ENCODE data around the gene EIF3J.
A peak's percentile ranks its signal among the peaks of the same experiment; 100 is the strongest.

Gene EIF3J, protein sequence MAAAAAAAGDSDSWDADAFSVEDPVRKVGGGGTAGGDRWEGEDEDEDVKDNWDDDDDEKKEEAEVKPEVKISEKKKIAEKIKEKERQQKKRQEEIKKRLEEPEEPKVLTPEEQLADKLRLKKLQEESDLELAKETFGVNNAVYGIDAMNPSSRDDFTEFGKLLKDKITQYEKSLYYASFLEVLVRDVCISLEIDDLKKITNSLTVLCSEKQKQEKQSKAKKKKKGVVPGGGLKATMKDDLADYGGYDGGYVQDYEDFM

DNA sequence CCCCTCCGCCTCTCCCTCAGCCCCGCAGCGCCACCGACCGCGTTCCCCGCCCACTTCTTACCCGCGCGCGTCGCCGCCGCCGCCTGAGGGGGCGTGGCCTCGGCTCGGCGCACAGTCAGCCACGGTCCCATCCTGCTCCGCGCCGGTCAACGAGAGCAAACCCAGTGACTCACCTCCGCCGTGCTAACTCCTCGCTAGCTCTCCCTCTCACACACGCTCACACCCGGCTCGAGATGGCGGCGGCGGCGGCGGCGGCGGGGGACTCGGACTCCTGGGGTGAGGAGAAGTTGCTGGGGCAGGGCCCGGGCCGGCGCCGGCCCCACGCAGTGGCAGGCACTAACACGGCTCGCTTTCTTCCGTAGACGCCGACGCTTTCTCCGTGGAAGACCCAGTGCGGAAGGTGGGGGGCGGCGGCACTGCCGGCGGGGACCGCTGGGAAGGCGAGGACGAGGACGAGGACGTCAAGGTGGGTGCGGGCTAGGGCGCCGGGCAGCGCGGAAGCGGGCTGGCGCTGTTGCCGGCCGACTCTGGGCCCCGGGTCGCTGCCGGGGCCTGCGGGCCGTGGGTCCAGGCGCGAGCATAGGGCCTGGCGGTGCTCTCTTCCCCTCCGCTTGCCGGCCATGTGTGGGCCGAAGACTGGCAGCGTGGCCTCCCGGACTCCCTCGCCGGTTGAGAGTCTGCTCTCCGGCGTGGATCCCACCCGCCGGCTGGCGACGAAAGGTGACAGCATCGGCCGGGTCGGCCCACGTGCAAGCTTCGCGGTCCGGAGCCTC lies at the start of gene EIF3J:
EIF3J (plus strand) TSS at position 186 of the 773 bp plus-strand sequence; CDS start at position 234, 48 bp downstream.
- peaks cover 45% of the 10 kb centered on the region for H4K20me1 ChIP-seq
- peak within 1 kb of the TSS; percentile 96 for H3K27ac ChIP-seq
- no peak for TF ChIP-seq Cebpa-rat (IDR thresholded peaks at IDR 0.05)
- peak within 1 kb of the TSS; percentile 99 for H3K4me3 ChIP-seq
- H3K9me3 ChIP-seq, result no peaks in the 10 kb centered on the region
- peak within 1 kb of the TSS; percentile 98 for H3K9ac ChIP-seq
- peaks cover 25% of the 10 kb centered on the region for H3K4me1 ChIP-seq
- H3K4me2 ChIP-seq, result peak within 1 kb of the TSS; percentile 96
- H3K27me3 ChIP-seq, result no peaks in the 10 kb centered on the region
- H3K36me3 ChIP-seq, result peaks cover 24% of the 10 kb centered on the region

DNA sequence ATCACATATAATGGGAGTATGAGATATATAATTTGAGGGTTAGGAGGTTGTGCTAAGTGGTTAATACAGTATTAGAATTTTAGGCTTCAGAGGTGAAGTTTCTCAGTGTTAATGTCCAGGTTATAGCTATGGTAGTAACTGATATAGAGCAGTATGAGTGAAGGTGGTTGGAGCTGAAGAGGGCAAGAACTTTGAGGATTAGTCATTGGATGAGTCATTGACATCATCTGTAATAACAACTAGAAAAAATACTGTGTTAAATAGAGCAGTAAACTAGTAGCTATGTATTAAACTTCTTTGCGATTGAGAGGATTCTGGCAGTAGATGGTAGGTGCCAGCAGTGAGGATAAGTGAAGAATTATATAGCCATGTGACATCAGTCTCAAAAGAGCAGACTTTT lies 47.5 kb upstream of the EIF3J start:
- peaks cover 90% of the 10 kb centered on the region for H3K36me3 ChIP-seq
- H3K9ac ChIP-seq, result no peak overlapping the region
- H3K4me1 ChIP-seq, result no peaks in the 10 kb centered on the region
- no peaks in the 10 kb centered on the region for H3K27me3 ChIP-seq
- TF ChIP-seq Cebpa-rat (IDR thresholded peaks at IDR 0.05), result no peak
- no peak overlapping the region for H3K4me3 ChIP-seq
- no peaks in the 10 kb centered on the region for H3K9me3 ChIP-seq
- no peak overlapping the region for H3K27ac ChIP-seq
- no peak overlapping the region for H3K4me2 ChIP-seq
- peaks cover 42% of the 10 kb centered on the region for H4K20me1 ChIP-seq

DNA sequence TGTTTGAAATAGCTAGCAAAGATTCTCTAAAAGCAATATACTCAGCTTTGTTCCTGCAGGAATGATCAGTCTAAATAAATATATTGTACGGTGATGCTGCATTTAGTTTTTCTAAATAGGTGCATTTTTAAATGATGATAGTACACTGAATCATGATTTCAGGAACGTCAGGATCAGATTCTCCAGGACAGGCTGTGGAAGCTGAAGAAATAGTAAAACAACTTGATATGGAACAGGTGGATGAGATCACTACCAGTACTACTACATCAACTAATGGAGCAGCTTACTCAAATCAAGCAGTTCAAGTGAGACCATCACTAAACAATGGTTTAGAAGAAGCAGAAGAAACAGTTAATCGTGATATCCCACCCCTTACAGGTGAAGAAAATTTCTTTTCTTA lies 46.3 kb upstream of the EIF3J start:
- no peak for TF ChIP-seq Cebpa-rat (IDR thresholded peaks at IDR 0.05)
- H3K9me3 ChIP-seq, result no peaks in the 10 kb centered on the region
- no peak overlapping the region for H3K9ac ChIP-seq
- no peak overlapping the region for H3K4me3 ChIP-seq
- H3K4me1 ChIP-seq, result no peaks in the 10 kb centered on the region
- peaks cover 92% of the 10 kb centered on the region for H3K36me3 ChIP-seq
- no peak overlapping the region for H3K4me2 ChIP-seq
- H4K20me1 ChIP-seq, result peaks cover 41% of the 10 kb centered on the region
- H3K27ac ChIP-seq, result no peak overlapping the region
- H3K27me3 ChIP-seq, result no peaks in the 10 kb centered on the region

DNA sequence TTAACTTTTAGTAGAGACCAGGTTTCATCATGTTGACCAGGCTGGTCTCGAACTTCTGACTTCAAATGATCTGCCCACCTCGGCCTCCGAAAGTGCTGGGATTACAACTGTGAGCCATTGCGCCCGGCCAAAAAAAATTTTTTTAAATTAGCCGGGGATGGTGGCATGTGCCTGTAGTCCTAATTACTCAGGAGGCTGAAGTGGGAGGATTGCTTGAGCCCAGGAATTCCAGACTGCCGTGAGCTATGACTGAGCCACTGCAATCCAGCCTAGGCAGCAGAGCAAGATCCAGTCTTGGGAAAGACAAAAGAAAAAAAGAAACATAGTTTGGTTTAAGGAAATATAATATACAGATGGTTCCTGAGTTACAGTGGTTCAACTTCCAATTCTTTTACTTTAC lies 44.9 kb upstream of the EIF3J start:
- H3K27ac ChIP-seq, result no peak overlapping the region
- H3K4me2 ChIP-seq, result no peak overlapping the region
- H3K4me3 ChIP-seq, result no peak overlapping the region
- H3K27me3 ChIP-seq, result no peaks in the 10 kb centered on the region
- H3K36me3 ChIP-seq, result peaks cover 91% of the 10 kb centered on the region
- TF ChIP-seq Cebpa-rat (IDR thresholded peaks at IDR 0.05), result no peak
- no peak overlapping the region for H3K9ac ChIP-seq
- H3K4me1 ChIP-seq, result no peaks in the 10 kb centered on the region
- no peaks in the 10 kb centered on the region for H3K9me3 ChIP-seq
- peaks cover 46% of the 10 kb centered on the region for H4K20me1 ChIP-seq

DNA sequence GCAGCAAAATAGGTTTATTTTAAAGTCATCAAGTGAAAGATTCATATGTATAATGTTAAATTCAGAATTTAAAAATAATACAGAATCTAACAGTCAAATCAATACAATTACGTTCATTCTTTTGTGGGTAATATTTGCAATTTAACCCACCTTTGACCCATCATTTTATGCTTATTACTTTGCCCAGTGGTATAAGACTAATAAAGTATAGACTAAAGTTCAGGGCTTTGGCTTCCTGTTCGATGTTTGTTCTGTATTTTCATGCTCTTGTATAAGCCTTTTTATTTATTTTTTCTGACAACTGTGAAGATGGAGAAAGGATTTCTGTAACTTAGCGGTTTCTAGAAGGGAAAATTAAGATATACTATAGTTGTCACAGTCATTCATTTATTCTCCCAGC lies 44.3 kb upstream of the EIF3J start:
- Histone ChIP-seq H3K4me2 (no peak overlapping the region), H3K36me3 (peaks cover 91% of the 10 kb centered on the region), H4K20me1 (peaks cover 46% of the 10 kb centered on the region), H3K9ac (no peak overlapping the region), H3K27ac (no peak overlapping the region), H3K4me1 (no peaks in the 10 kb centered on the region), H3K9me3 (no peaks in the 10 kb centered on the region), H3K4me3 (no peak overlapping the region), H3K27me3 (no peaks in the 10 kb centered on the region)
- TF ChIP-seq Cebpa-rat (IDR thresholded peaks at IDR 0.05), result no peak

DNA sequence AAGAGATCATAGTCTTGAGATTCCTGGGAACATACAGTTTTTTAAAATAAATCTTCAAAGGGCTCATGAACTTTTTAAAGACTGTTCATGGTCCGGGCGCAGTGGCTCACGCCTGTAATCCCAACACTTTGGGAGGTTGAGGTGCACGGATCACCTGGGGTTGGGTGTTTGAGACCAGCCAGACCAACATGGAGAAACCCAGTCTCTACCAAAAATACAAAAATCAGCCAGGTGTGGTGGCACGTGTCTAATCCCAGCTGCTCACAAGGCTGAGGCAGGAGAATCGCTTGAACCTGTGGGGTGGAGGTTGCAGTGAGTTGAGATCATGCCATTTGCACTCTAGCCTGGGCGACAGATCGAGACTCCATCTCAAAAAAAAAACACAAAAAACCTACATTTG lies 41.4 kb upstream of the EIF3J start:
- TF ChIP-seq Cebpa-rat (IDR thresholded peaks at IDR 0.05), result no peak
- H3K4me3 ChIP-seq, result no peak overlapping the region
- no peak overlapping the region for H3K27ac ChIP-seq
- H3K4me1 ChIP-seq, result no peaks in the 10 kb centered on the region
- no peaks in the 10 kb centered on the region for H3K27me3 ChIP-seq
- H4K20me1 ChIP-seq, result peaks cover 52% of the 10 kb centered on the region
- H3K9me3 ChIP-seq, result no peaks in the 10 kb centered on the region
- H3K4me2 ChIP-seq, result no peak overlapping the region
- peaks cover 90% of the 10 kb centered on the region for H3K36me3 ChIP-seq
- no peak overlapping the region for H3K9ac ChIP-seq

DNA sequence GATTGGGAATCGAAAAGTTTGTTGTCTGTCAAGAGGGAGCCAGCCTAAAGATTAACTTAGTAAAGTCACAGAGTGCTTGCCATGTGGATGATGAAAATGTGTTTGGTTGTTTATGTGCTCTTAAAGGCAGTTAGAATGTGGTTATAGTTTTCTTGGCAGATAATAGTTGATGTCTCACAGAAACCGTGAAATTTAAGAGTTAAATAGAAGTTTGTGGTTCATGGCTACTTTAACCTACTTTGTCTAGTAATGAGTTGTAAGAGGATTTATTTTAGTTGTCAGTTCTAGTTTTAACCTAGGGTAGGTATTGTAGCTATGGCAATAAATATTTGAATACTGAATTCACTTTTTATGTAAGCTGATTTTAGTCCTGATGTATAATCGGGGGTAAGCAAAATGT lies 36.4 kb upstream of the EIF3J start:
- Histone ChIP-seq H3K36me3 (peaks cover 74% of the 10 kb centered on the region), H3K4me2 (no peak overlapping the region), H3K9me3 (no peaks in the 10 kb centered on the region), H3K9ac (no peak overlapping the region), H3K4me3 (no peak overlapping the region), H4K20me1 (peaks cover 38% of the 10 kb centered on the region), H3K27me3 (no peaks in the 10 kb centered on the region), H3K27ac (no peak overlapping the region), H3K4me1 (no peaks in the 10 kb centered on the region)
- no peak for TF ChIP-seq Cebpa-rat (IDR thresholded peaks at IDR 0.05)

DNA sequence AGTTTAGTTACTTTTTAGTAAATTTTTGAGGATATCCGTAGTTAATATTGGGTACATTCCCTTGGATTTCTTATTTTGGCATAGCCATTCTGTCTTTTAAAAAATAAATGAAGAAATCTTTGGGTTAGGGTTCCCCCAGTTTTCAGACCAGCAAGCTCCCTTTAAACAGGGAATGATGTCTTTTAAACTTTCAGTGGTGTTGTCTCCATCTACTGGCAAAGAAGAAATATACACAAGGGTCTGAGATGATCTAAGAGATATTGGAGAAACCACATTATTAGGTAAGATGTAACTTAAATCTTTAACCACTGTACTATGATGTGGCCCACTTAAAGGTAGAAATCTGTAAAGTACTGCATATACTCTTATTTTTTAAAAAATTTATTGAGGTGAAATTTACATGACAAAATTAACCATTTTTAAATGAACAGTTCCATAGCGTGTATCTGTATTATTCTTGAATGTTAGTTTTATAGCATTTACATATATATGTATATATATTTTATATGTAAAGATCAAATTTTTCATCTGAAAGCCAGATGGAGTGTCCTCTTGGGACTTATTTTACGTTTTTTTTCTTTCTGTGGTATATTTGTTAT lies 35.1 kb upstream of the EIF3J start:
- no peak overlapping the region for H3K4me3 ChIP-seq
- H3K36me3 ChIP-seq, result peaks cover 75% of the 10 kb centered on the region
- no peak overlapping the region for H3K9ac ChIP-seq
- no peak overlapping the region for H3K27ac ChIP-seq
- no peak overlapping the region for H3K4me2 ChIP-seq
- no peak for TF ChIP-seq Cebpa-rat (IDR thresholded peaks at IDR 0.05)
- H3K27me3 ChIP-seq, result no peaks in the 10 kb centered on the region
- H3K9me3 ChIP-seq, result no peaks in the 10 kb centered on the region
- no peaks in the 10 kb centered on the region for H3K4me1 ChIP-seq
- H4K20me1 ChIP-seq, result peaks cover 33% of the 10 kb centered on the region

DNA sequence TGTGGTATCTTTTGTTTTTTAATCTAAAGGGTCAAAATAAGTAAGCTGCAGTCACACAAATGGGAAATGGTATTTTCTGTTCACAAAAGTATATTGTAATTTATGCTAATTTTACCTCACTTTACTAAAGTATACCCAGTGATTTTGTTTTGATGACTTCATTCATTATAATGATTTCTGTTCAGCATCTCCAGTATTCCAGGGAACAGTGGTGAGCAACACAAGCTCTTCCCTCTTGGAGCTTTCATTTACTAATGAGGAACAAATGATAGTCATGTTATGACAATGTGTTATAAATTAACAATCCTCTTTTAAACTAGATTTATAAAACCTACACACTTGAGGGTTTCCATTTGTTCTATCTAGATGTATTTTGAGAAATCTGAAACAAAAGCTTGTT lies 20.5 kb upstream of the EIF3J start:
- no peaks in the 10 kb centered on the region for H3K4me1 ChIP-seq
- no peak overlapping the region for H3K4me2 ChIP-seq
- TF ChIP-seq Cebpa-rat (IDR thresholded peaks at IDR 0.05), result no peak
- no peaks in the 10 kb centered on the region for H3K27me3 ChIP-seq
- H3K9me3 ChIP-seq, result no peaks in the 10 kb centered on the region
- peaks cover 76% of the 10 kb centered on the region for H3K36me3 ChIP-seq
- no peak overlapping the region for H3K9ac ChIP-seq
- no peaks in the 10 kb centered on the region for H4K20me1 ChIP-seq
- no peak overlapping the region for H3K4me3 ChIP-seq
- H3K27ac ChIP-seq, result no peak overlapping the region

DNA sequence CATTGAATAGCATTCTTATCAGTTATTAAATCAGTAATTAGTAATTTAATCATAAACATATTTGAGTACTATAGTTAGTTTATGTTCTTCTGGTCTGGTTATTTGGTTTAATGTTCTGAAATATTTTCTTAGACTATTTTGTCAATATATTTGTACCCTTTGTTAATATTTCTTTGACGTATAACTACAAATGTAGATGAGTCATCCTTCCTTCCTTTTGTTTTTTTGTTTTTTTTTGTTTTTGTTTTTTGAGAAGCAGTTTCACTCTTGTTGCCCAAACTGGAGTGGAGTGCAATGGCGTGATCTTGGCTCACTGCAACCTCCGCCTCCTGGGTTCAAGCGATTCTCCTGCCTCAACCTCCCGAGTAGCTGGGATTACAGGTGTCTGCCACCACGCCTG lies 17.4 kb upstream of the EIF3J start:
- Histone ChIP-seq H3K36me3 (peaks cover 78% of the 10 kb centered on the region), H4K20me1 (no peaks in the 10 kb centered on the region), H3K4me3 (no peak overlapping the region), H3K4me2 (no peak overlapping the region), H3K4me1 (no peaks in the 10 kb centered on the region), H3K9me3 (no peaks in the 10 kb centered on the region), H3K27me3 (no peaks in the 10 kb centered on the region), H3K9ac (no peak overlapping the region), H3K27ac (no peak overlapping the region)
- TF ChIP-seq Cebpa-rat (IDR thresholded peaks at IDR 0.05), result no peak

All from BLaER1 (cell line).